ENCODE data around the gene STIM2. TPM values are rescaled to one million over a fixed set of nuclear protein-coding genes. Genes with fewer than 3 reads are reported as not detected.

STIM2 gene
- total and polyA plus RNA-seq, 10 of the 15 experiments (the other 5 are each of a cell fraction or from before 2014, with no cell fraction given): 4.7 to 41.5 (median 16.9) TPM

DNA sequence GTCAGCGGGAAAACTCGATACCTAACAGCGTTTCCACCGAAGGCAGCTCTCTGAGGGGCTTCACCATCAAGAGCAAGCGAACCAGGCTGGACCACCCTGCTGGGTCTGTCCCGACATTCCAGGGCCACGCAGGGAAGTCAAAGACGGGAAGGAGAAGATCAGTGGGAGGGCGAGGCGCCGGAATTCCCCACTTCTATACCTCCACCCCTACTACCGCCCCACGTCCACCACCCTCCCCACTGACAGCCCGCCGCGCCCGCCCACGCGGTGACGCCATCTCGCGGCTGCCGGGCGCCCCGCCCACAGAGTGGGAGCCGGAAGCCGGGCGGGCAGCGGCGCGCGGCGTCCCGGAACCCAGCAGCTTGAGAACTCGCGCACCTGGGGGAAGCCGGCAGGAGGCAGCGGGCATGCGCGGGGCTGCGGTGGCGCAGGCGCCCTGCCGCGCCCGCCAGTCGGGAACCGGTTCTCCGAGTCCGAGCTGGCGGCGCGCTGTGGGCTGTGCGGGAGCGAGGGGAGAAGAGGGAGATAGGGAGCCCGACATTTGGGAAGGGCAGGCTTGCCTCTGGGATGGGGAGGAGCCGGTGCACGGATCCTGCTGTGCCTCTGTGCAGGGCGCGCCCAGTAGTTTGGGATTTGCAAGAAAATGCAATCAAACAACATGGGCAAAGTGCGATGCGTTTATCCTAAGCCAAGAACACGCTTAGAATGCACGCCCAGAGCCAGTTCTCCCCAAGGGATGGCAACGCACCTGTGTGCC is 3.2 kb upstream of the STIM2 start (continued):
- TF ChIP-seq ATF7 (IDR thresholded peaks at IDR 0.05; ENCODE audit: low read depth) (peak; percentile 68), TARDBP (IDR thresholded peaks at IDR 0.05; ENCODE audit: borderline replicate concordance) (no peak), ETV6 (conservative IDR thresholded peaks at IDR 0.05 in 1 of 2, IDR thresholded peaks at IDR 0.05 in 1 of 2; ENCODE audit: borderline replicate concordance in 1 of 2, low read depth in 1 of 2) (no peak), CHD2 (IDR thresholded peaks at IDR 0.05; ENCODE audit: borderline replicate concordance, low read depth, low read length) (no peak), POU2F2 (IDR thresholded peaks at IDR 0.05; ENCODE audit: borderline replicate concordance, low read depth, low read length) (peak; percentile 44; the same call in 1 of the 3 replicates), JUNB (IDR thresholded peaks at IDR 0.05) (no peak), NKRF (conservative IDR thresholded peaks at IDR 0.05) (peak; percentile 59), ZNF207 (IDR thresholded peaks at IDR 0.05; ENCODE audit: borderline replicate concordance) (0 out of 2 replicates have a peak, but pooled peaks have one; percentile 53), IRF4 (IDR thresholded peaks at IDR 0.05; ENCODE audit: low read depth, low read length) (no peak), NRF1 (conservative IDR thresholded peaks at IDR 0.05; ENCODE audit: low read depth, low read length) (peak; percentile 91), CTCF (IDR thresholded peaks at IDR 0.05 in 2 of 3, conservative IDR thresholded peaks at IDR 0.05 in 1 of 3; ENCODE audit: control insufficient read depth in 2 of 3, extremely low read depth in 1 of 3, insufficient read depth in 1 of 3, low read depth in 3 of 3, low read length in 3 of 3) (no peak), MXI1 (IDR thresholded peaks at IDR 0.05; ENCODE audit: low read depth, low read length) (0 out of 2 replicates have a peak, but pooled peaks have one; percentile 42), NR2C1 (IDR thresholded peaks at IDR 0.05) (no peak), DPF2 (IDR thresholded peaks at IDR 0.05) (peak; percentile 97), SIN3A (IDR thresholded peaks at IDR 0.05; ENCODE audit: low read depth, low read length) (0 out of 2 replicates have a peak, but pooled peaks have one; percentile 70), NFIC (IDR thresholded peaks at IDR 0.05; ENCODE audit: low read depth, low read length) (no peak), ZNF384 (IDR thresholded peaks at IDR 0.05; ENCODE audit: borderline replicate concordance, low read depth, low read length) (no peak), RELA (IDR thresholded peaks at IDR 0.05; ENCODE audit: borderline replicate concordance, partially characterized antibody) (peak; percentile 88), KAT2A (conservative IDR thresholded peaks at IDR 0.05; ENCODE audit: control insufficient read depth, low read depth, low read length) (no peak), POLR2A (IDR thresholded peaks at IDR 0.05; ENCODE audit: low read depth, low read length) (peak; percentile 83)
- TF ChIP-seq, protein P1, sequence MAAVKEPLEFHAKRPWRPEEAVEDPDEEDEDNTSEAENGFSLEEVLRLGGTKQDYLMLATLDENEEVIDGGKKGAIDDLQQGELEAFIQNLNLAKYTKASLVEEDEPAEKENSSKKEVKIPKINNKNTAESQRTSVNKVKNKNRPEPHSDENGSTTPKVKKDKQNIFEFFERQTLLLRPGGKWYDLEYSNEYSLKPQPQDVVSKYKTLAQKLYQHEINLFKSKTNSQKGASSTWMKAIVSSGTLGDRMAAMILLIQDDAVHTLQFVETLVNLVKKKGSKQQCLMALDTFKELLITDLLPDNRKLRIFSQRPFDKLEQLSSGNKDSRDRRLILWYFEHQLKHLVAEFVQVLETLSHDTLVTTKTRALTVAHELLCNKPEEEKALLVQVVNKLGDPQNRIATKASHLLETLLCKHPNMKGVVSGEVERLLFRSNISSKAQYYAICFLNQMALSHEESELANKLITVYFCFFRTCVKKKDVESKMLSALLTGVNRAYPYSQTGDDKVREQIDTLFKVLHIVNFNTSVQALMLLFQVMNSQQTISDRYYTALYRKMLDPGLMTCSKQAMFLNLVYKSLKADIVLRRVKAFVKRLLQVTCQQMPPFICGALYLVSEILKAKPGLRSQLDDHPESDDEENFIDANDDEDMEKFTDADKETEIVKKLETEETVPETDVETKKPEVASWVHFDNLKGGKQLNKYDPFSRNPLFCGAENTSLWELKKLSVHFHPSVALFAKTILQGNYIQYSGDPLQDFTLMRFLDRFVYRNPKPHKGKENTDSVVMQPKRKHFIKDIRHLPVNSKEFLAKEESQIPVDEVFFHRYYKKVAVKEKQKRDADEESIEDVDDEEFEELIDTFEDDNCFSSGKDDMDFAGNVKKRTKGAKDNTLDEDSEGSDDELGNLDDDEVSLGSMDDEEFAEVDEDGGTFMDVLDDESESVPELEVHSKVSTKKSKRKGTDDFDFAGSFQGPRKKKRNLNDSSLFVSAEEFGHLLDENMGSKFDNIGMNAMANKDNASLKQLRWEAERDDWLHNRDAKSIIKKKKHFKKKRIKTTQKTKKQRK (IDR thresholded peaks at IDR 0.05; ENCODE audit: low read depth, low read length): no peak

Measured in GM12878 (cell line).